Measurements from ENCODE around the gene RPL7A. TPM values are rescaled to one million over a fixed set of nuclear protein-coding genes. Genes with fewer than 3 reads are reported as not detected.

The RPL7A gene
- total and polyA plus RNA-seq, 12 donors = 859 to 3,182 (median 927) TPM

- Histone ChIP-seq H3K4me3 (no peak overlapping the region), H3K4me1 (peaks cover 0 to 18% (median 13%) of the 10 kb centered on the region in 9 donors), H3K27ac (no peak overlapping the region), H3K9me3 (peaks cover 0 to 8% (median 0%) of the 10 kb centered on the region in 11 donors), H3K27me3 (no peaks in the 10 kb centered on the region), H3K36me3 (no peaks in the 10 kb centered on the region)
- no peak for TF ChIP-seq CTCF (IDR thresholded peaks at IDR 0.05)
- no peak for DNase-seq
- intact Hi-C loops (cut with DNase I) = loop anchor here in 3 of 10 donors (5.0 kb wide), 3 partner anchors 38 to 47 kb away; partner anchors contain the start of genes REXO4 (in 2 of the 3) and SURF6 (in 1 of the 3)
- 90 to 91% methylated on average over 14 of the region's 14 CpGs for WGBS, 2 donors
- ATAC-seq = no peak
Measured at GRCh38 chr9:133379153-133380086, 31.4 kb downstream of the RPL7A start.

DNA sequence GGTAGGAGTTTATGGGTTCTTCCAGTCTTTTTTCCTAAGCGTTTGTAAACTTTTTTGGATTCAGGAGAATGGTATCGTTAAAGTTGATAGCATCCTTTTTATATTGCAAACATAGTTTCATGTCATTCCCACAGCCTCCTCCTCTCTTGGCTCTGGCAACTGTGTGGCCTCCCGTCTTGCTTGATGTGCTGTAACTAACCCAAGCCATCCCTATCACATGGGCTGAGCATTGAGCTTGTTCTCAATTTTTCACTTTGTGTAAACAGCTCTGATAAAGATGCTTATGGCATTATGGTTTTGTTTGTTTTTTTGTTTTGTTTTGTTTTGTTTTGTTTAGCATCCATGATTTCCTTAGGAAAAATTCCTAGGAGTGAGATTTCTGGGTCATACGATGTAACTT, 32.7 kb downstream of the RPL7A start:
- H3K4me1 ChIP-seq = peaks cover 0 to 12% (median 7%) of the 10 kb centered on the region in 9 donors
- no peak for TF ChIP-seq CTCF (IDR thresholded peaks at IDR 0.05)
- H3K27me3 ChIP-seq = no peaks in the 10 kb centered on the region
- peaks cover 0 to 8% (median 0%) of the 10 kb centered on the region in 11 donors for H3K9me3 ChIP-seq
- no peaks in the 10 kb centered on the region for H3K36me3 ChIP-seq
- DNase-seq = no peak
- 78 to 84% methylated on average over 4 of the region's 4 CpGs for WGBS, 2 donors
- no peak overlapping the region for H3K27ac ChIP-seq
- intact Hi-C loops (cut with DNase I) = no loop called here
- ATAC-seq = no peak
- no peak overlapping the region for H3K4me3 ChIP-seq

GRCh38 chr9:133382507-133383141, 34.6 kb downstream of the RPL7A start:
- H3K9me3 ChIP-seq = peaks cover 0 to 5% (median 0%) of the 10 kb centered on the region in 11 donors
- ATAC-seq (no peak), DNase-seq (no peak)
- no peaks in the 10 kb centered on the region for H3K36me3 ChIP-seq
- intact Hi-C loops (cut with DNase I) = no loop called here
- 86 to 94% methylated on average over 4 of the region's 4 CpGs for WGBS, 2 donors
- H3K4me3 ChIP-seq = no peak overlapping the region
- H3K27me3 ChIP-seq = no peaks in the 10 kb centered on the region
- TF ChIP-seq CTCF (IDR thresholded peaks at IDR 0.05) = no peak
- no peak overlapping the region for H3K27ac ChIP-seq
- no peaks in the 10 kb centered on the region for H3K4me1 ChIP-seq

- WGBS, 2 donors = 93 to 94% methylated on average over 3 of the region's 3 CpGs
- DNase-seq = no peak
- no peak for TF ChIP-seq CTCF (IDR thresholded peaks at IDR 0.05)
- ATAC-seq = no peak
- no peaks in the 10 kb centered on the region for H3K27me3 ChIP-seq
- no peak overlapping the region for H3K27ac ChIP-seq
- intact Hi-C loops (cut with DNase I) = no loop called here
- H3K36me3 ChIP-seq = no peaks in the 10 kb centered on the region
- no peaks in the 10 kb centered on the region for H3K9me3 ChIP-seq
- no peak overlapping the region for H3K4me3 ChIP-seq
- H3K4me1 ChIP-seq = no peaks in the 10 kb centered on the region
Measured at GRCh38 chr9:133383438-133383837, 35.4 kb downstream of the RPL7A start.
